ENCODE results near the gene DMTF1.

DNA sequence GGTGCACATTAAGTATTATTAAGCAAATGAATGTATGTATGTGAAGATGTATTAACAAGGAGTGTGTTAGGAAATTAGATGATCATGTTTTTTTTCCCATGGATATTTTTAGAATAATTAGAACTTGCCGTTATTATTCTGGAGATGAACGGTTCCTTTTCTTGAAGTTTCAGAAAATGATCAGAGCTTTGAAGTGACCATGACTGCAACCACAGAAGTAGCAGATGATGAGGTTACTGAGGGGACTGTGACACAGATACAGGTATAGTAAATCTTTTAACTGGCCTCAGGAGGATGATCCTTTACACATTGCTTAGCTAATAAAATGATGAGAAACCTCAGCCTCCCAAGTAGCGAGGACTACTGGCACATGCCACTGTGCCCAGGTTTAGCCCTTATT, 18.6 kb downstream of the DMTF1 start:
- TF ChIP-seq POLR2A (IDR thresholded peaks at IDR 0.05; ENCODE audit: borderline replicate concordance, extremely low read depth, insufficient read depth, insufficient read length) (no peak), RAD21 (IDR thresholded peaks at IDR 0.05; ENCODE audit: low read depth) (no peak), EZH2phosphoT487 (IDR thresholded peaks at IDR 0.05; ENCODE audit: borderline replicate concordance) (no peak), SRF (IDR thresholded peaks at IDR 0.05; ENCODE audit: low read depth) (no peak), SP1 (IDR thresholded peaks at IDR 0.05; ENCODE audit: low read depth) (no peak), ELF1 (IDR thresholded peaks at IDR 0.05; ENCODE audit: borderline replicate concordance, low read depth) (no peak)
